HG02970 (cell line): Measurements from ENCODE around the gene F7.

Experiments used
- ATAC-seq: cut with Tn5 transposase; IDR thresholded peaks from one replicate; pipeline ENCODE4 v1.9.1; 2021; ENCODE audit warnings: mild to moderate bottlenecking, moderate library complexity, moderate number of reproducible peaks; ENCODE audit not compliant: unreplicated experiment, low FRiP score

F7 gene

GRCh38 chr13:113129480-113129879, 23.9 kb downstream of the F7 start:
- ATAC-seq = no peak

- ATAC-seq = no peak
Observed at GRCh38 chr13:113129921-113130750, 24.5 kb downstream of the F7 start.

- ATAC-seq = no peak
Observed at GRCh38 chr13:113135281-113135760, 29.7 kb downstream of the F7 start.

- ATAC-seq = no peak
Observed at GRCh38 chr13:113137691-113138298, 32.2 kb downstream of the F7 start.

- no peak for ATAC-seq
Observed at GRCh38 chr13:113138792-113139551, 33.4 kb downstream of the F7 start.

GRCh38 chr13:113139577-113139976, 34.0 kb downstream of the F7 start:
- ATAC-seq = no peak

GRCh38 chr13:113140677-113141600, 35.3 kb downstream of the F7 start:
- ATAC-seq = no peak

GRCh38 chr13:113141601-113141970, 36.0 kb downstream of the F7 start:
- no peak for ATAC-seq

GRCh38 chr13:113142876-113143275, 37.3 kb downstream of the F7 start:
- no peak for ATAC-seq

GRCh38 chr13:113143466-113144254, 38.1 kb downstream of the F7 start:
- ATAC-seq = no peak

- no peak for ATAC-seq
Observed at GRCh38 chr13:113144255-113144629, 38.7 kb downstream of the F7 start.

GRCh38 chr13:113145496-113145895, 39.9 kb downstream of the F7 start:
- no peak for ATAC-seq

- no peak for ATAC-seq
Observed at GRCh38 chr13:113145911-113146598, 40.5 kb downstream of the F7 start.

- ATAC-seq = no peak
Observed at GRCh38 chr13:113146750-113147149, 41.2 kb downstream of the F7 start.

- no peak for ATAC-seq
Observed at GRCh38 chr13:113147206-113147605, 41.6 kb downstream of the F7 start.

- ATAC-seq = no peak
Observed at GRCh38 chr13:113148407-113148806, 42.8 kb downstream of the F7 start.

GRCh38 chr13:113148940-113149503, 43.4 kb downstream of the F7 start:
- ATAC-seq = no peak

GRCh38 chr13:113149711-113150549, 44.3 kb downstream of the F7 start:
- ATAC-seq = no peak
